CD4-positive, alpha-beta T cell treated with Interleukin-4 for 1 hour (primary cell): ENCODE results near the gene LY6G6C.

Experiments used
- DNase-seq, 2 donors: peaks; one replicate each; pipeline ENCODE4 v3.0.0-alpha.2; 2020 to 2022

Gene LY6G6C

DNA sequence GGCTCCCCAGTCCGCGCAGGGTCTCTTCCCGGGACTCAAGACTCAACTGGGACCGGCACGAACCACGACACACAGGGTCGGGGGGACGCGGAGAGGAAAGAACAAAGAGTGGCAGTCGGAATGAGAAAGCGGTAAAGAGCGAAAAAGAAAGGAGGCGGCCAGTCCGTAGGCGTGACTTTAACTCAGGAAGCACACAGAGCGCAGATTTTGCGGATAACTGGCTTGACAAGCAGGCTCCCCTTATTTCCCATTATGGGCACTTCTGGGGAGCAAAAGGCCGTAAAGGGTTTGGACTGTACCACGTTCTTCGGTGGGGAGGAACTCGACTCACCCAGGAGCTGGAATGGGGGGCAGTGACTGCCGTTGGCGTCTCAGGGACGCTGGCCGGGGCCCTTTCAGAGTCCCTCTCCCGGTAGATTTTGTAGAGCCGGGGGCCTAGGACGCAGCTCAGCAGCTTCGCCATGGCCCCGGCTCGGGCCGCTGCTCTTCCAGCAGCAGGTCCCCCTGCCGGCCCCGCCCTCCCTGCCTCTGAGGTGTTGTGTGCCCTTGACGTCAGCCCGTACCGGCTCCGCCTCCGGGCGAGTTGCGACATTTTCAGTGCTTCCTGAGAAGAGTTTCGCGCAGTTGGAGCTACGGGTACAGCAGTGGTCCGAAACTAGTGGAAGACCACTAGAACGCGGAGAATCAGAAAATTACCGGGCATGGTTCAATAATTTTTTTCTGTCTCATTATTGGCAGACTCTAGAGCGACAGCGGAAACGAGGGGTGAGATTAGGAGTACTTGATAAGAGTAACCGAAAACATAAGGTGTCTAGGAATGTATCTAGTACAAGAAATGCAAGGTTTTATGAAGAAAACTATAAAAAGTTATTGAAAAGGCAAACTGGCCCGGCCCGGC is 18.5 kb downstream of the LY6G6C start, which contains the start of gene ABHD16A:
Gene ABHD16A (minus strand): TSS at position 506 of the 898 bp plus-strand sequence. CDS start 43 bp downstream, at position 463.
- peak; percentile 98 to 99 for DNase-seq

DNA sequence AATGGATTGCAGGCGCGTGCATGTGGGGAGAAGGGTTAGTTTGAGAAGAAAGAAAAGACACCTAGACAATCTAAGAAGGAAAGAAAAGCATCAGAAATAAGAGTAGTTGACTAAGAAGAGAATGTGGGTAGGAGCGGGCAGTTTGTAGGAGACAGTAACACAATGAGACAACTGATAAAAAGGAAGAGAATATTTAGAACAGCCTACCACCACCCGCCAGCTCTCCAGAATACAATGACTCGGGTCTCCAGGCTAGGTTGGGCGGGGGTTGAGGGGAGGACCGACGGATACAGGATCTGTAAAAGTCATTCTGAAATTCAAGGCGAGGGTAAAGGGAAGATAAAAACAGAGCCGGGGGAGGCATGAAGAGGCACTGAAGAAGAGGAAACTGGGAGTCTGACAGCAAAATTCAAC is 19.1 kb downstream of the LY6G6C start:
- DNase-seq = no peak

DNA sequence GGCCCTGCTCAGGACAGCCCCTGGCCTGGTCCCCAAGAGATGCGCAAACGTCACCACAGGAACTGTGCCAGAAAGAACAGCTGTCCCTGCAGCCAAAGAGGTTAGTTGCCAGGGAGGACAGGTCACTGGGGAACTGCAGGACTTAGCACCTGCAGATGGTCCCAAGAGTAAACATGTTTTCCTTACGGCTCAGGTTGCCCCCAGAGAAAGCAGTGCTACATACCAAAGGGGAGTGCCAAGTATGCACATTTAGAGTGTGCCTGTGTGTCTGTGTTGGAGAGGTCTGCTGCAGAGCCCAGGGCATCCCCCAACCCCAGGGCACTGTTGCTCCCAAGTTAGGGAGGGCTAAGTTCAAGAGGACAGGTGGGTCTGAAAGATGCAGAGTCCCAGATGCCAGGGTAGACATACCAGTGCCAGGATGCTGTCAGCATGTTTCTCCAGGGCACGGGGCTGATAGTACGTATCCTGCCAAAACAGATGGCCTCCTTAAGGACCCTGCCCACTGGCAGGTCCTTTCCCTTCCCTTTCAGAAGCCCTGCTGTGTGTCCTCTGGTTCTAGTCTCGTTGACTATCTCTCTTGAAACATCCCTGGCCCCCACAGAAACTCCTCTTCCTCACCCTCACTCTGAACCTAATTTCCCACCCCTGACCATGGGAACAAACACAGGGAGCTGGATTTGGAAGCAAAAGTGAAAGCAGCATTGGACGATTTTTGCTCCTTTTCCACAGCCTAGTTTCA is 19.7 kb downstream of the LY6G6C start:
- peak in 1 of 2 donors; percentile 14 for DNase-seq

DNA sequence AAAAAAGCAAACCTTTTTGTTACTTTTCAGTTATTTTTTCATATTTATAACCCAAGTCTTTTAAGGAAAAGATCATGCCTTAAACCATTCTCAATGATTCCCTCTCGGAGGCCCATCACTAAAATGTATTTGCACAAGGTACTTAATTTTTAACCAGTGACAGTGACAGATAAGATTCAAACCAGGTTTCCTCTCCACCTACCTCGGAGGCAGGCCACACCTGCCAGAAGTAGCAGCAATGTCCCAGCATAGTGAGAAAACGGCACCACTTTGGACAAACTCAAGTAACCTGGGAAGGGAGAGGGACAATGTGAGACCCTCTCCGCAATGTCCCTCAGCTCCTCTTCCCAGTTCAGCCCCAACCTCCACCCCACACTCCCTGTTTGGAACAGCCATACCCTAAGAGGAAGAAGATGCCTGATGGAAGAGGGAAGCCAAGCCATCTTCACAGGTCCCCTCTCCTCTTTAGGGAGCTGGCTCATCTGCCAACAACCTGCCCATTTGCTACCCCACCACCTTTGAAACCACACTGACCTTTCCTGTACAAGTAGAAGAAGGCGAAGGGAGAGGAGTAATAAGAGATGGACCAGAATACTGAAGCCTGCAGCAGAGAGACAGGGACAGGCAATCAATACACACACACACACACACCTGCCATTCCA is 20.7 kb downstream of the LY6G6C start:
- no peak for DNase-seq

DNA sequence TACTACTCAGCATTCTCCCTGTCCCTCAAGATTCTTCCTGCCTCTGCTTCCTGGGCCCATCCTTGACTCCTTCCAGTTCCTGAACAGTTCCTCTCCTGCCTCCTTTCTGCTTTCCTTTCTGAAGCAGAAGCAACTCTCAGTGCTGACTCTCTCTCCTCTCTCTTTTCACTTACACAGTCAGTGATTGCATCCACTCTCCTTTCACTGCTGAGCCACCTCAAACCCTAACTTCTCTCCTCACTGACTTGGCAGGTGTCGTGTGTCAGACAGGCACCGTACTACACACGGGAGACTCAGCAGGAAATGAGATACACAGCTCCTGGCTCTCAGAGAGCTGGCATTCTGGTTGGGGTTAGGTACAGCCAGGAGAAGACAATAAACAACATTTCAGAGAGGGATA is 24.0 kb downstream of the LY6G6C start:
- DNase-seq = no peak

DNA sequence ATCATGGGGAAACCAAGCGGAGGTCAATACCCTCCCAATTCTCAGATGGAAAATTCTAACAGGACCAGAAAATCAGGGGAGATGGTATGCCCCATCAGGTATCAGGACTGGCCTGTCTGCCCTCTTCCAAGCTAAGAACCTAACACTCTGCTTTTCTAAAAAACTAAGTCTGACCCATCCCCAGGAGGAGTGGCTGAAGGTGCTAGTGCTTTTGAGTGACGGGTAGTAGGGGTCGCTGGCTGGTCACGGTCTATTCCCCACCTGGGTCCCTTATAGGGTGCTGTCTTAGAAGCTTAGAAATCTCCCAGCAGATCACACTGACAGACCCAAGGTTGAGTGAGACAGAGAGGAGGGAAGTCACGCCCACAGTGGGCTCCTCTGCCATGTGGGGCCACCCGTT is 28.0 kb downstream of the LY6G6C start:
- DNase-seq = no peak

DNA sequence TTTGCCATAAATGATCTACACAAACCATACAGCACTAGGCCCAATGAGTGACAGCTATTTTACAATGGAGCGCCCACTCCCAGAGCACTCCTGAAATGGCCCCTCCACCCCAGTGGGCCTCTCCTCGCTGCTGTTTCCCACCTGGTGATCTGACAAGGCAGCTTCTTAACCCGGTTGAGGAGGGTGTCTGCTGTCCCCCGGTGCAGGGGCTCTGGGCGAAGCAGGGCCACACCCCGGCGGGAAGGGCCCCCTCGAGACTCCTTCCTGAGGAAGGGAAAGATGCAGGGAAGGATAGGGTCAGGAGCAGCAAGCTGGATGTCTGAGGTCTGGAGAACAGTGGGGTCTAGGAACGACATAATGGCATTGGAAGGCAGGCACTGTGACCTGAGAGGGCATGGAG is 28.7 kb downstream of the LY6G6C start:
- no peak for DNase-seq

DNA sequence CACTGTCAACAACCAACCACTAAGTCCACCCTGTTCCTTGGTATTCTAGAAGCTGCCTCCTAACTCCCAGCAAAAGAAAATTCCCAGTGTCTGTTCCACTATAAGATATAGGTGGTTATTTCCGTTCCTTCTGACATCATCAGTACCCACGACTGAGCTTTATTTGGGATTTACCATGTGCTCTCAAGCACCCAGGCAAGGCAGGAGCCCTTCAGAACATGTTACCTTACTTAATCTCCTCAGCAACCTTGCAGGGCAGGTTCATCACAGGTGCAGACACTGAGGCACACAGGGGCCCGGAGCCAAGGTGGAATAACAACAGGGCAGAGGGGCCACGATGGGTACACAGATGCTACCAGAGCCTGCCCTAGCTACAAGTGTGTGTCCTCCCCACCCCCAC is 29.2 kb downstream of the LY6G6C start:
- no peak for DNase-seq

DNA sequence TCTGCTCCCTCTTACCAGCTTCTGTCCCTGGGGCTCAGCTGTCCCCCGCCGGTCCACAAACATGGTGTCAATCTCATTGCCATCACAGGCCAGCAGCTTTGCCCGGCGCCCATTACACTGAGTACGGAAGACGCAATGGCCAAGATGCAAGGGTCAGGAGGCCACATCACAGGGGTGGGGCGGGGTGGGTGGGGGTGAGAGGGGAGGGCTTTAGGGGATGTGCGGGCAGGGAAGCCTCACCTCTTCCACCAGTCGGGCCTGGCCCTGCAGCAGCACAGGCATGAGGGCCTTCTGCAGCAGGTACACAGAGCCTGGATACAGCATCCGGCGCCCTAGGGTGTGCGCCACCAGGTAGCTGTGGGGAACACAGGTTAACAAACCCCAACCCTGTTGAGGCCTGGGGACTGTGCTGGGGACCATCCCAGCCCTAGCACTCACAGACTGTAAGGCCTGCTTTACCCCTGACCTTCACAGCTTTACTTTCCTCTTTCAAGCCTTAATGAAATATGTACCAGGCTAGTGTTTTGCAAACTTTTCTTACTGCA is 29.9 kb downstream of the LY6G6C start:
- DNase-seq = no peak

DNA sequence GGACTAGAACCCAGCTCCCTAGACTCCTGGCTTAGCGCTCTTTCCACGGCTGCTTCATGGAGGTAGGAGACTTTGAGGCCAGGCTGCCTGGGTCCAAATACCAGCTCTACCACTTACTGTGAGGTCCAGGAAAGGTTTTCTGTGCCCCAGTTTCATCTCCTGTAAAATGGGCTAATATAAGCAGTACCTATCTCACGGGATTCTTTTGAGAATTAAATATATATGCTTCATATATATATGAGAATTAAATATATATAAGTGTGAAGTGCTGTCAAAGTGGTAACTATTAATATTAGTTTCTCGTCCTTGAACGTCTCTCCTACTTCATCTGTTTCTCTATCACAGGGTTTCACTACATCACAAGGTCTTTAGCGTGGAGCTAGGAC is 30.5 kb downstream of the LY6G6C start:
- DNase-seq = no peak

DNA sequence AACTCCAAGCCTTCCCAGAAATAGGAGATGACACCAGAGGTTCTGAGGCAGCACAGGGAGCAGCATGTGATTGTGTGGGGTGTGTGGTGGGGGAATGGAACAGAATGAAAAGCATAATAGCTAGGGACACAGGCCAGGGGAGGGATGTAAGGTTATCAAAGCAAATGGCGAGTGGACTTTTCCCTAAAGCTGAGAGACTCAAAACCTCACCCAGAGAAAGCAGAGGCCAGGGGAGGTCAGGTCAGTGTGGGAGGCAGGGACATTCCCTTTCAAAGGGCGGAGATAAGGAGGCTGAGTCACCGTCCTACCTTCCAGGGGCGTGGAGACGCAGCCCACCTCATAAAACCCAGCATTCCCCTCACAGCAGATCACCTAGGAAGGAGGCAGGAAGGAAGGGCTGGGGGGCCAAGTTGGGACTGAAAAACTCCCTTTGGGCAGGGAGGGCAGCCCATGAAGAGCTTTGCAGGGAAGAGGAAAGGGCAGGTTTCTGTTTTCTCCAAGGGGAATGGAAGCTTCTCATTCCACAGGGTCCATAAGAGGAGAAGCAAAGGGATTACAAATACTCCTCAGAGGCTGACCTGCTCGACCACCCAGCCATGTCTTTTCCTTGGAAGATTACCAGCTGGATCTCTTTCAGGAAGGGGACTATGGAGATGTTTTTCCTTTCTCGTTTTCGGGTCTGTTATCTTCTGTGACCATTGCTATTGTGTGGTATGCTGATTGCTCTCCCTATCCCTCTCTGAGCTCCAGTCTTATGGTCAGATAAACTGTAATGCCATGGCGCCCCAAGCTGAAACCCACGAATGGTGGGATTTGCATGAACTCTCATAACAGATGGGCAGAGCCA is 31.1 kb downstream of the LY6G6C start:
- no peak for DNase-seq

DNA sequence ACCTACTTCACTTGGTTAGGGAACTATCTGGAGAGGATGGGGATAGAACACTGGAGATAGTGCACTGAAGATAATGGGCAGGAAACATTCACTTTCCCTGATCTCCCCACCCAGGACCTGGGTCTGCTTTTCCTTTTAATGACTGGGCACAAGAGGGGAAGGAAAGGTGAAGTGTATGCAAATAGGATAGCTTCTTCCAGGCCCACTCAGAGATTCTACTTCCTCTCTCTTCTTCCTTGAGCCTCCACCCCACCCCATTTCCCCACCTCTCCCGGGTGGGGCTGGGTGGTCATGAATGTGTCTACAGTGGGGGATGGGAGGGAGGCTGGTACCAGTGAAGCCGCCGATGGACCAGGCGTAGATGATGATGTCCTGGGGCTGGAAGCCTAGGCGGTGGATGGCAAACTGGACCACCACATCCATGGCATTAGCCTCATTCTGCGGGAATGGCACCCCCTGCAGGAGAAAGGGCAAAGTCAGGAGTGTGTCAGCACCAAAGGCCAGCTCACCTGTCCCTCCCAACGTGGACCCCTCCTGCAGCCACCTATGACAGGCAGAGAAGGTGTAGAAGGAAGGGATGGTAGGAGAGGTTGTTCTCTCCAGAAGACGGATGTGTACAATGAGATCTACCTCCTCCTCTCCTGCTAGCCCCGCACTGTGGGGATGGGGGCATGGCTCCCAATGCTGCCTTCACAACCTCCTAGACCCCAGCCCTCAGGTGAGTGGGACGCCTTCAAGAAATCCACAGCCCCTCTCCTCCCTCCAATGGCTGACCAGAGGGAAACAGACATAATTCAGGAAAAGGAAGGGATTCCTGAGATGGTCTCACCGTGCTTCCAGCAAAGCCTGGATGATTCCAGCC is 32.1 kb downstream of the LY6G6C start:
- DNase-seq = no peak

DNA sequence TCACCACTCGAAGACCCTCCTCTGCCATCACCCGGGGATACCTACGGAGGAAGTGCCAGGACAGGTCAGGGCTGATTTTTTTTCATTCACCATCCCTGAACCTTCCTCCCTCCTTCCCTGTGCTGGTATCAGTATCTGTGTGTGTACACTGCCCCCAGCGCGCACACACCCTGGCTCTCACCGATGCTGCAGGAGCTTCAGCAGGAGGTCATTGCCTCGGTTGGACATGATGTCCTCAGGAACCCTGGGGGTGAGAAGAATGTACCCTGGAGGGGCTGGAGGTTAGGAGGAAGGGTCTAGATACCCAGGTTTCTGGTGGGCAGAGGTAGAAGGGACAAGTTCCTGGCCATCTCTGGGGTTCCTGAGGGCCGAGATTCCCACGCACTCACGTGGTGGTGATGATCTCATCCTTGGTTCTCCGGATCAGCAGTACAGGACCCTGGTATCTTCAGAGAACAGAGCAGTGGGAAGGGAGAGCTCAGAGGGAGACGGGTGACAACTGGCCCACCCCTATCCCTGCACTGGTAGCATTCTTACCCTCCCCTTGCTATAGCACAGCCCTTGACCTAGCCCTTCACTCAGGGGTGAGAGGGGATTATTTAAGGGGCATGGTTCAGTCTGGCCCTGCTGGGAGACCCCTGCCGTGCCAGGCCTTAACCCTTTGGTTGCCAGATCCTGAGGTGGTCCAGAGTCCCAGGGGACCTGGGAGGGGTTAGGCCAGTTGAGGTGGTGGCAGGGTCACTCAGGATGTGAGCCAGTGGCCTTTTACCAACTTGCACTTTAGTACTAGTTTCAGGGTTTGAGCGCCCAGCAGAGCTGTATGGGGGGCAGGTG is 33.5 kb downstream of the LY6G6C start:
- DNase-seq = no peak

DNA sequence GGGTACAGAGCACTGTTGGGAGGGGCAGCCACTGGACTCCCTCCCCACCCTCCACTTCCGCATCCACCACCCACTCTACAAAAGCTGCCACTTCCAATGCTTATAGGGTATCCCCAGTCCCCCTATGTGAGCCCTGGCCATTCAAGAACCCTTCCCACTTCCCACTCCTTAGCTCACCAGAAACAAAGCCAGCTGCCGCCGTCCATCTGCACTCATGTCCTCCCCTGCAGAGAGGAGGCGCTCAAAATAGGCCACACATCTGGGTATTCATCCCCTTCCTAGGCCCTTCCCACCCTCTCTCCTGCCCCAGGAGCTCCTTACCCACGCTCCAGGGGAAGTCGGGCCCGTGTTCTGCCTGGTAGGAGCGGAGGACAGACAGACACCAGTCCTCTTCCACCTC is 34.2 kb downstream of the LY6G6C start:
- DNase-seq = no peak

DNA sequence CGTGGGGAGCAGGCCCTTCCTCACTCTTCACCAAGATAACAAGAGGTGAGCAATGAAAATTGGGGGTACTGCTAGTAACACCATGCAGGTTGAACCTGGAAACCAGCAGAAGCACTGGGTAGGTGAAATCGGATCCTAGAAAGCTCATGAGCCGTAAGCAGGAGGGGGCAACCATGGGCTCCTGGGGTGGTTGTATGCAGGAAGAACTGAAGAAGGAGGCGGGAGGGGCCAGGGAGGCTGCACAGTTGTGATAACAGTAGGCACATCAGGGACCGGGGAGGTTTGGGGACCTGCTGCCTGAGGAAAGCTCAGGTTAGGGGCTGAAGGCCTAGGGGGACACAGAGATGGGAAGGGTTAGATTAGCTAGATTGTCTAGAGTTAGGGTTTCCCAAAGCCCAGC is 35.1 kb downstream of the LY6G6C start:
- DNase-seq = no peak

DNA sequence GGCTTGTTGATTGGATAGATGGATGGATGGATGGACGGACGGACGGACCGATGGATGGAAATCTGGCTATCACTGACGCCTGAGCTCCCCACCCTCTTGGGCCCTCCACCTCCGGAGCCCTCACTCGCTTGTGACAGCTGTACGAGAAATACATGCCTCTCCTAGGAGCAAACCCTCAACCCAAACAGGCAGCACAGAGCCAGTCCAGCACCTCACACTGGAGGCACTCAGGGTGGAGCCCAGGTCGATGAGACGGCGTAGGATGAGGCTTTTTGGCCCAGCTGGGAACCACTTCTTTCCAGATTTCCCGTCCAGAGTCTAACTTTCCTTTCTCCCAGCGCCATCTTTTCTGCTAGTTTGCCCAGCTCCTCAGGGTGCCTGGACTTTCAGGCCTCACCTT is 38.0 kb downstream of the LY6G6C start:
- DNase-seq = no peak

DNA sequence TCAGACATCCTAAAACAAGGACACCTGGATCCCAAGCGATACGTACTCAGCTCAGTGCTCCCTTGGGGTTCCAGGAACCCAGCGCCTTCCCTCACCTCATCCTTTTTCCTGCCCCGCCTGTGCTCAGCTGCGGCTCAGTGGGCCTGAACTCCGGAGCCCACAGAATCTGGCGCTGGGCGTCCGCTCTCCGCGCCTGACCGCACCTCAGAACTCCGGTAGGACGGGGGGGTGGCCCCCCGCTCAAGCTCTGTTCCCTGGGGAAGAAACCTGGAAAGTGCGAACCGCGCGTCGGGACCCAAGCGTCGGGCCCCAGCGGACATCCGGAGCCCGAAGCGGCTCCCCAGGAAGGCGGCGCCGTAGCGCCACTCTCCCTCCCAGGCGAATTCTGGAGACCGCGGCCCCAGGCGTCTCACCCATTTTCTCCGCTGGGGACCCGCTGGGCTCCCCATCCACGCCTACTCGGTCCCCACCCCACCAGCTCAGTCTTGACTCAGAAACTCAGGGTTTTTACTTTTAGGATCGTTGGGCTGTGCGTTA is 40.3 kb downstream of the LY6G6C start:
- peak; percentile 30 to 35 for DNase-seq

DNA sequence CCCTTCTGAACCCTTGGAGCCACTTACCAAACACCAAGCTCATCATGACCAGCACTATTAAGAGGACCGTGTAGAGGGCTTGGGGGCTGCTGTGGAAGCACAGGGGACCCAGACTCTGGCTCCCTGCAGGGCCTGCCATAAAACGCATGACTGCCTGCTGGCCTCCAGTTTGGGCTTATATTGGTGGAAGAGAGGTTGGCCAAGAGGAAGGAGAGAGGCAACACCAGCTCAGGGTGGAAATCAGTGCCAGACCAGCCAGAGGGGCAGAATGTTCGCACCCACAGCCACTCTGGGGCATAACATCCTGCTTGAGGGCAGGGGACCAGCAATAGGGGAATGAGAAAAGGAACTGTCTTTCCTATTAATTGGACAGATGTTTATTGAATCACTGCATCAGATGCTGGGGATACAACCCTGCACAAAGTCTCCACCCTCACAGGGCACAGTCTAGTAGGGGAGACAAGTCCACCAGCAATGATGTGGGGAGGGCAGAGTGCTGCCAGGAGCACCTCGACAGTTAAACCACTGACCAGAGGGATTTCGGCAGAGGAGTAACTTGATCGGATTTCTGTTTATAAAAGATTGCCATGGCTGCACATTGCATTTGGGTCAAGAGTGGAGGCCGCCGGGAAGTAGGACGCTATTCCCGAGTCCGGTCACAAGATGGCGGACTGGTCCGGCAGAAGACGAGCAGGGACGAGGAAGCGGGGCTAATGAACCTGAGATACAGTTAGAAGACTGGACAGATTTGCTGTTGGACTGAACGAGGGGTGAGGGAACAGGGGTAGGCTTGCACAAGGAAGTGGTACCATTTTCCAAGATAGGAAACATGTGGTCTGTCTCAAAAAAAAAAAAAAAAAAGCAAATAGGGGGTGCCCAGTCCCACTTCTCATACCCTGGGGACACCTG is 41.1 kb downstream of the LY6G6C start, which contains the start of gene LY6G5C:
Gene LY6G5C (minus strand): TSS at position 842 of the 909 bp plus-strand sequence. CDS start 694 bp downstream, at position 148.
- peak; percentile 79 to 80 for DNase-seq

DNA sequence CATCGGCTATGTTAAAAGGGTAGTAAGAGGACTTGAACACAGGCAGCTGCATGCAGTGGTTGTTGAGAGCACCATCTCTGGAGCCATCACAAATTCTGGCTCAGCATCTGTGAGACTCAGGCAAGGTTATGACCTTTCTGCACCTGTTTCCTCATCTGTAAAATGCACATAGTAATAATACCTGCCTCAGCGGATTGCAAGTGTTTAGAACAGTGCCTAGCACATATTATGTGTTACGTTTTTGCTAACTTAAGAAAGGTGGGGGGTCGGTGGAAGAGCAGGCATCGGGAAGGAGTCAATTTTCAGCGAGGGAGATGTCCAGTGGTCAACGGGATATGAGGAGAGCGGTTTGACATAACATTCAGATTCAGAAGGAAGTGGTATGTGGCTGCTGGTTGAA is 43.6 kb downstream of the LY6G6C start:
- no peak for DNase-seq
